K562 (cell line): Measurements from ENCODE around the gene MFAP2. TPM values are rescaled to one million over a fixed set of nuclear protein-coding genes. Genes with fewer than 3 reads are reported as not detected.

Experiments
- BRF2 ChIP-seq: IDR thresholded peaks from 3 replicates; pipeline ENCODE4 v1.6.1; 2011; ENCODE audit warnings: borderline replicate concordance, mild to moderate bottlenecking; ENCODE audit not compliant: insufficient read length, insufficient read depth
- E4F1 ChIP-seq: fragments of 250-450 bp; sonication (Bioruptor Pico); IDR thresholded peaks from 2 replicates; pipeline ENCODE4 v1.5.0; 2021; ENCODE audit warnings: mild to moderate bottlenecking, borderline replicate concordance
- ELF2 ChIP-seq: fragments of 250-450 bp; sonication (Bioruptor Pico); IDR thresholded peaks from 2 replicates; pipeline ENCODE4 v1.5.0; 2021; ENCODE audit warnings: mild to moderate bottlenecking
- GTF3C2 ChIP-seq: IDR thresholded peaks from 3 replicates; pipeline ENCODE4 v1.6.1; 2011; ENCODE audit warnings: borderline replicate concordance, mild to moderate bottlenecking, moderate library complexity; ENCODE audit not compliant: insufficient read length; ENCODE audit errors: extremely low read depth
- NEUROD1 ChIP-seq: fragments of 150-350 bp; IDR thresholded peaks from 2 replicates; pipeline ENCODE4 v1.6.1; 2014; ENCODE audit warnings: borderline replicate concordance, low read length, low read depth; ENCODE audit not compliant: partially characterized antibody
- PCBP1 ChIP-seq: fragments of 200-400 bp; formaldehyde crosslinking; IDR thresholded peaks from 2 replicates; pipeline ENCODE4 v1.6.1; 2018; ENCODE audit warnings: mild to moderate bottlenecking, low read depth, low read length; ENCODE audit not compliant: poor library complexity, severe bottlenecking
- SAP30 ChIP-seq: fragments of 200-600 bp; sonication (generic); IDR thresholded peaks from 2 replicates; pipeline ENCODE4 v1.6.1; 2012; ENCODE audit warnings: borderline replicate concordance, low read depth, mild to moderate bottlenecking, moderate library complexity, low read length, control low read depth, inconsistent platforms; ENCODE audit not compliant: insufficient read depth, poor library complexity, severe bottlenecking
- STAT6 ChIP-seq: sonication (generic); formaldehyde crosslinking; IDR thresholded peaks from 2 replicates; pipeline ENCODE4 v1.8.1; 2023; ENCODE audit warnings: mild to moderate bottlenecking, missing genetic modification reagents
- ZBTB2 ChIP-seq: fragments of 450-650 bp; IDR thresholded peaks from 2 replicates; pipeline ENCODE4 v1.6.1; 2016; ENCODE audit warnings: antibody characterized with exemption
- ZNF444 ChIP-seq: fragments of 250-450 bp; sonication (Bioruptor Pico); IDR thresholded peaks from 2 replicates; pipeline ENCODE4 v1.4.0; 2020; ENCODE audit warnings: mild to moderate bottlenecking, moderate library complexity
- ZNF830 ChIP-seq: fragments of 250-450 bp; sonication (Bioruptor Pico); IDR thresholded peaks from 2 replicates; pipeline ENCODE4 v1.5.0; 2021; ENCODE audit warnings: mild to moderate bottlenecking
- polyA plus RNA-seq, 8 experiments: library from polyadenylated mRNA; depleted of rRNA in 4 of 8; stranded (reverse) in 5 of 8; unstranded in 3 of 8; fragments of >200 nt; fragmentation: Nextera tagmentation in 2 of 8; fragmentation: Illumina TruSeq in 1 of 8; extraction: Ambion mirVana in 2 of 8; extraction: Trizol in 1 of 8; gene quantifications; 2 replicates each; pipeline versions ENCODE4 v1.2.1 to v1.2.3, GENCODE V29; 2011 to 2014; ENCODE audit warnings: inconsistent platforms in 1 of 8, missing spikeins in 1 of 8
- total RNA-seq, 7 experiments: library from RNA; depleted of rRNA in 6 of 7; stranded (reverse); fragments of >200 nt in 6 of 7; fragmentation: Illumina TruSeq in 2 of 7; extraction: Trizol in 2 of 7; gene quantifications; 2 replicates each; pipeline versions ENCODE4 v1.2.1 to v1.2.3, GENCODE V29; 2011 to 2021; ENCODE audit warnings: low replicate concordance in 1 of 7

MFAP2 gene
- total and polyA plus RNA-seq, 9 of the 15 experiments (the other 6 are each of a cell fraction or from before 2014, with no cell fraction given) = not detected

- TF ChIP-seq BRF2 (no peak), STAT6 (CRISPR knock-in tag) (no peak), E4F1 (CRISPR knock-in tag) (no peak), PCBP1 (no peak), ZBTB2 (no peak), NEUROD1 (no peak), GTF3C2 (no peak), SAP30 (no peak), ZNF830 (CRISPR knock-in tag) (no peak), ZNF444 (CRISPR knock-in tag) (no peak), ELF2 (CRISPR knock-in tag) (no peak)
Measured at GRCh38 chr1:17013491-17014320, 33.3 kb upstream of the MFAP2 start (continued).
